HG03064 (cell line): ENCODE data around the gene KLHL30.

Experiments used
- ATAC-seq: cut with Tn5 transposase; IDR thresholded peaks from one replicate; pipeline ENCODE4 v1.9.1; 2021; ENCODE audit warnings: low read depth; ENCODE audit not compliant: unreplicated experiment

KLHL30 gene

DNA sequence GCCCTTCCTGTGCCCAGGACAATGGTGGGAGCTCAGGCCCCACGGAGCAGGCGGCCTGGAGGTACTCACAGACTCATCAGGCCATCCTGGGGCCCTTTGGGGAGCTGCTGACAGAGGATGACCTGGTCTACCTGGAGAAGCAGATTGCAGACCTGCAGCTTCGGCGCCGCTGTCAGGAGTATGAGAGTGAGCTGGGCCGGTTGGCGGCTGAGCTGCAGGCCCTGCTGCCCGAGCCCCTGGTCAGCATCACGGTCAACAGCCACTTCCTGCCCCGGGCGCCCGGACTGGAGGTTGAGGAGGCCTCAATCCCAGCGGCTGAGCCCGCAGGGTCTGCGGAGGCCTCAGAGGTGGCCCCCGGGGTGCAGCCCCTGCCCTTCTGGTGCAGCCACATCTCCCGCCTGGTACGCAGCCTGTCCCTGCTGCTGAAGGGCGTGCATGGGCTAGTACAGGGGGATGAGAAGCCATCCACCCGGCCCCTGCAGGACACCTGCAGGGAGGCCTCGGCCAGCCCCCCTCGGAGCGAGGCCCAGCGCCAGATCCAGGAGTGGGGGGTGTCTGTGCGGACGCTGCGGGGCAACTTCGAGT, 8.3 kb upstream of the KLHL30 start:
- no peak for ATAC-seq

DNA sequence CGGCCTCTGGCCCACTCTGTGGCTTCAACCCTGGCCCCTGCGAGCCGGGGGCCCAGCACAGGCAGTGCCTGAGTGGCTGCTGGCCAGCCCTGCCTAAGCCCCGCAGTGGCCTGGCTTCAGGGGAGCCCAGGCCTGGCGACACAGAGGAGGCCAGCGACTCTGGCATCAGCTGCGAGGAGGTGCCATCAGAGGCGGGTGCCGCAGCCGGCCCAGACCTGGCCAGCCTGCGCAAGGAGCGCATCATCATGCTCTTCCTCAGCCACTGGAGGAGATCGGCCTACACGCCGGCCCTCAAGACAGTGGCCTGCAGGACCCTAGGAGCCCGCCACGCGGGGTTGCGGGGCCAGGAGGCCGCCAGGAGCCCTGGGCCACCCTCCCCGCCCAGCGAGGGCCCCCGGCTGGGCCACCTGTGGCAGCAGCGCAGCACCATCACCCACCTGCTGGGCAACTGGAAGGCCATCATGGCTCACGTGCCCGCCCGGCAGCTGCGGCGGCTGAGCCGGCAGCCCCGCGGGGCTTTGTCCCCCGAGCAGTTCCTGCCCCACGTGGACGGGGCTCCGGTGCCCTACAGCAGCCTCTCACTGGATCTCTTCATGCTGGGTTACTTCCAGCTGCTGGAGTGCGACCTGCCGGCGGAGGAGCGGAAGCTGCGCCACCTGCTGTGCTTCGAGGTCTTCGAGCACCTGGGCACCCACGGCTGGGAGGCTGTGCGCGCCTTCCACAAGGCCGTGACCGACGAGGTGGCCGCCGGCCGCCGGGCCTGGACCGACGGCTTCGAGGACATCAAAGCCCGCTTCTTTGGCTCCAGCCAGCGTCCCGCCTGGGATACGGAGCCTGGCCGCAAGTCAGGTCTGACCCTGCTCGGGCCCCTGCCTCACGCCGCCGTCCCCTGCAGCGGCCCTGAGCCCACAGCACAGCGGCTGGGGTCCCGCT, 7.5 kb upstream of the KLHL30 start:
- no peak for ATAC-seq

DNA sequence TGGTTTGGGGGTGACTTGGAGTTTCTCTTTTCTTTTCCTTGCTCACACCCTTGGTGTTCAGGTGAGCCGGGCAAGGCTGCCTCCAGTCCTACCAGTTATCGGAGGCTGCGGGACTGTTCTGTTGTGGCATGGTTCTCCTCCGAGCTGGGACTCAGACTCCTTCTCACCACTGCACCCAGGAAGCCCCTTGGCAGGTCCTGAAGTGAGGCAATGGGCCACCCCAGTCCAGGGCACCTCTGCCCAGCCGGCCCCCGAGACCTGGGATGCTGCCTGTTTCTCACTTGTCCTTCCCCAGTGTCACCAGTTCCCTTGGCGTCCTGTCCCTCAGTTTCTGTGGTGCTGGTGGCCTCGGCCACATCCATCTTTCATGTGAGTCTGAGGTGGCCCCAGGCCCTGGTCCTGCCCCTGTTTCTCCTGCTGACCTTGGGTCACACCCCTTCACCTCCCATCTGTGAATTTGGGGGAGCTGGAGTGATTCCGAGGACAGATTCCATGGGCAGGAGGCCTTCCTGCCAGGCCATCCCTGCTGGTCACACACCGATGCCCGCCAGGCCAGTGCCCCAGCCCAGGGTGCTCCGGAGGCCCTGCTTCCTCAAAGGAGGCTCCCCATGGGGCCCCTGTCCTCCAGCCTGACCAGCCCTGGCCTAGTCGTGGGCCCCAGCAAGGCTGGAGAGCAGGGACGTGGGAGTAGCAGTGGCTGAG, 6.6 kb upstream of the KLHL30 start:
- ATAC-seq = no peak

DNA sequence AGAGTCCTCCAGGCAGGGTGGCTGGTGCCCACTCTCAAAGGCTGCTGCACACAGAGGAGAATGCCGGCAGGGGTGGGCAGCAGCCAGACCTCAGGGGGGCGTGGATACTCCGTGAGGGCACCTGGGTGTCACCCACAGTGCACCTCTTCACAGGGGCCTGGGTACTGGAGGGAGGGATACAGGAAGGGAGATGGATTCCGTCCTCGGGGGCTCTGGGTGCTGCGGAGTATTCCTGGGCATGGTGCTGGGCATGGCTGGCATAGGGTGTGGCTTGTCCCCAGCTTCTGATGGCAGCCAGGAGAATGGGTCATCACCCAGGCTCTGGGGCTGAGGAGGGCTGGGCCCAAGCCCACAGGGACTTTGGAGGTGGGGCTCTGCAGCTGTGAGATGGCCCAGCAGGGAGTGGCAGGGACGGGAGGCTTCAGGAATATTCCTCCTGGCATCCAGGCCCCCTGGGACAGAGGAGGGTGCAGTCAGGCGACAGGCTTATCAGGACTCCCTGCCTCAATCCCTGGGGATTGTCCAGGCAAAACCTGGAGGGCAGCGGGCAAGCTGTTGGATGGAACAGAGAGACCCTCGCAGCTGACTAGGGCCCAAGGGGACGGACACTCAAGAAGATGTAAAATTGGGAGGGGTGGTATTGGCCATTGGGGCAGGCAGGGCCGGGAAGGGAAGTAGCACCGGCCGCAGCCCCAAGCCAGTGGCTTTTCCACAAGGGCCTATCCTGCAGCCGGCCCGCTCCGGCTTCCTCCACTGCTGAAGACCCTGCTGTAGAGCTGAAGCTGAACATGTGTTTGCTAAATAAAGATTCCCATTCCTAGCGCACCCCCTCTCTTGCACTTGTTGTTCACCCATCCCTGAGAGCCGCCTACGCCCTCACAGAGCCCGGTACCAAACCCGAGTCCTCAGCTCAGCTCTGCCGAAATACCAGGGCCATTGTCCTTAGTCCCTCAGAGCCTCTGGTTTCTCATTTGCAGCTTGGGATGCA, 5.7 kb upstream of the KLHL30 start:
- ATAC-seq = no peak

DNA sequence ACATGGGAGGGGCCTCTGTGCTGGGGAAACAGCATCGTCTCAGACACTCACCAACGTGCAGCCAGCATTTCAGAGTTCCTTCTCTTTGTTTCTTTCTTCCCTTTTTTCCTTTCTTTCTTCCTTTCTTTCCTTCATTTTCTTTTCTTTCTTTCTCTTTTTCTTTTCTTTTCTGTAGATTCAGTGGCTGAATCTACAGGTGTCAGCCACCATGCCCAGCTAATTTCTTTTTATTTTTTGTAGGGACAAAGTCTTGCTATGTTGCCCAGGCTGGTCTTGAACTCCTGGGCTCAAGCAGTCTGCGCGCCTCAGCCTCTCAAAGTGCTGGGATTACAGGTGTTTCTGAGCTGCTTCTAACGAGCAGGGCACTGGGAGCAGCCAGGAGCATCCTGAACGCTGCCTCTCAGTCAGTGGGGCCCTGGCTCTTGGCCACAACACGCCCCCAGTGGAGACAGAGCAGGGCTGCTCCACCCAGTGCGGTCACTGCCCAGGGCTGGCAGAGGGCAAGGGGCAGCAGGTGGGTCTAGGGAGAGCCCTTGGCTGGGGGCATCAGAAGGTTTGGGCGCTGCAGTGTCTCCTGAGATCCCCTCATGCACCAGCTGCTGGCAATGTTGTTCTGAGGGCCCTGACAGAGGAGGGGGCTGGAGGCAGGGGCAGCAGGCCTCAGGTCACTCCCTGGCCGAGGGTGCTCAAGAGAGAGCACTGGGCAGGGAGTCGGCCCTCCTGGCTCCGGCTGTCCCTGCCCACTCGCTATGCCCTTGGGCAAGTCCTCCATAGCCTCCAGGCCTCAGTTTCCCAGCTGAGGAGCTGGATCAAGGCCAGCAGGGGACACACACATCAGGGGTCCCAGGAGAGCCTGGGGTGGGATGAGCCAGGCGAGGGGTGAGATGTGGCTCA, 4.7 kb upstream of the KLHL30 start:
- no peak for ATAC-seq

DNA sequence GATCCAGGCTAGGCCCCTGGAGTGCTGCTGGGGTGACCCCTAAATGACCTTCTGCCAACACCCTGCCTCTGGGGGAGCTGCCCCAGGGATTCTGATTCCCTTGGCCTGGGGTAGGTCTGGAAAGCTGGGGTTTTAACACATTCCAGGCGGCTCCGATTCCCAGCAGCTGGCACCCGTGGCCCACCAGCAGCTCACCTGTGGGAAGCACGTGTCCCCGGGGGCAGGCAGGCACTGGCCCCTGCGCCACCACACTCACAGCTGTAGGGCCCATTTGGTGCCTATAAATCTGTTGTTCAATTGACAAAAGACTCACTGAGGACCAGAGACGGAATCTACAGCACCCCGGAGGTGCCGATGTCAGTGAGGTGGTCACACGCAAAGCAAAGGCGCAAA, 4.1 kb upstream of the KLHL30 start:
- ATAC-seq = no peak

DNA sequence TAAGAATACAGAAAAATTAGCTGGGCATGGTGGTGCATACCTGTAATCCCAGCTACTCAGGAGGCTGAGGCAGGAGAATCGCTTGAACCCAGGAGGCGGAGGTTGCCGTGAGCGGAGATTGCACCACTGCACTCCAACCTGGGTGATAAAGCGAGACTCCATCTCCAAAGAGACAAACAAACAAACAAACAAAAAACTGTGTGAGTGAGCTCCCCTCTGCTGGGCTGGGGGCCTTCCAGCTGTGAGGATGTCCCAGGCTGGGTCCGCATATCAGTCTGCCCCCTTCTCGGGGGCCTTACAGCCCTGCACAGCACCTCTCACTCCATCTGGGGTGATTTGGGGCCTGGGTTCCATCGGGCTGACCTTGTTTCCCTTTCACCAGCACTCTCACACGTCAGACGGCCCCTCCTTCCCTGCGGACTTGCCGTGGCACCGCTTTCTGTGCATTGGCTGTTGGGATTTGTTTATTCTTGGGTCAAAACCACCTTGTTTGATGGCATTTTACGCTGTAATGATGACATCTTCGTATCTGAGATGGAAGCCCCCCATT, 2.8 kb upstream of the KLHL30 start:
- ATAC-seq = no peak

DNA sequence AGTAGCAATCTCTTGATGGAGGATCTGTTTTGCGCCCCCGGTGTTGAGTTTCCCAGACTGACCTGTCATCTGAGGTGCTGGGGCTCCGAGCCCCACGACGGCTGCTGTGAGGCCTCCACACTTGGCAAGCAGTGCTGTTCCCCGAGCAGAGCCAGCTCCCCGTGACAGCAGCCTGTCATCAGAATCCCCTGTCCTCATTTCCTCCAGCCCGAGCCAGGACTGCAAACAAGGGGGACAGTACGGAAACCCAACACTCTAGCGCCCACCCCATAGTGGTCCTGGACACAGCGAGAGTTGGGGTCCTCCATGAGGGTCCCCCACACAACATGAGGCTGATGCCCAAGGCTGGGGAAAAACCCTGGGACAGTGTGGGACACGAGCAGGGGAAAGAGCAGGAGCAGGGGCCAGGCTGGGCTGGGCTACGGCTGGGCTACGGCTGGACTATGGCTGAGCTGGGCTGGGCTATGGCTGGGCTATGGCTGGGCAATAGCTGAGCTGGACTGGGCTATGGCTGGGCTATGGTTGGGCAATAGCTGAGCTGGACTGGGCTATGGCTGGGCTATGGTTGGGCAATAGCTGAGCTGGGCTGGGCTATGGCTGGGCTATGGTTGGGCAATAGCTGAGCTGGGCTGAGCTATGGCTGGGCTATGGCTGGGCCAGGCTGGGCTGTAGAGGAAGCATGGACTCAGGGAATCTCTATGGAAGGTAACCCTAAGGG, 1.5 kb upstream of the KLHL30 start:
- no peak for ATAC-seq

DNA sequence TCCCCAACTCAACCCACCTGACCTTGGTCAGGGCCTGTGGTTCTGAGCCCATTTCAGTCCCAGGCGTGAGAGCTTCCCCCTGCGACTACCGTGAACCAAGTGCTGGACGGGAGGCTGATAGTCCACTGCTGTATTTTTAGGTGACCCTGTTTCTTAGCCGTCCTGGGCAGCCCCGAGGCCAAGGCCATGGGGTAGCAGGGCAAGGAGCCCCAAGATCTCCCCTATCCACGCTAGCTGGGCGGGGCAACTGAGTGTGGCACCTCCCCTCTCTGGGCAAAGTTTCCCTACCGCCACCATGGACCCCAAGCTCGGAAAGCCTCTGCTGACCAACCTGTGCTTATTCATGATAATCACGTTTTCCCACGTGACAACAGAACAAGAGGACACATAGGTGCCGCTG, 583 bp upstream of the KLHL30 start:
- ATAC-seq = no peak

DNA sequence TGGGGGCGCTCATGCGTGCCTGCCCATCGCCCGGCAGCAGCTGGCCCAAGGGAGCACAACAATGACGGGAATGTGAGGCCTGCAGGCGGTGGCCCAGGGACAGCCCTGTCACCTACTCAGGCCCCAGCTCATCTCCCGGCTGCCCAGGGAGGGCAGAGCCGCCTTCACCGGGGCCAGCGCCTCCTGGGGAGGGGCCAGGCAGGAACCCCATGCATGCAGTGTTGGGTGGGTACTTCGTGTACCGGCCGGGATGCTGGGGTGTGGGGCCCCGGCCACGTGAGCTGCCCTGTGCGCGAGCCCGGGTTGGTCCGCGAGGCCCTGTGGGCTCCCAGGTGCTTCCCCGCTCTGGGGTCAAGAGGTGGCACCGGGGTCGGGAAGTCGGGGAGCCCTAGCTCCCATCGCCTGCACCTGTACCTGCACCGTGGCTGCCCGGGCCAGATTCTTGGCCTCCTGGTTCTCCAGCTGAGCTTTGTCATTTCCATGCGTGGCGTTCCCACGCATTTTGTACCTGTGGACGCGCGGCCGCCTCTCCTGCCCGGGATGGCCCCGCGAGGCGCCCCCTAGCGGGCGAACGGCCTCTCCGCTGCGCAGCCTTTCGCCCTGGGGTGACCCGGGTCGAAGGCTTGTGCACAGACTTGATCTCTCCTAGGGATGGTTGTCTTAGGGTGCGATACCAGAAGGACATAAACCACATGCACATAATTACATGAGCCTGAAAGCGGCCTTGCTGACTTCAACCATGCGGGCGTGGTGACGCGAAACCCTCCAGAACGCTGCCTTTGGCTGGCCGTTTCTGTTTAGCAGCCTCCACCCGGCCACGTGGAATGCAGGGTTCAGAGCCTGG, 950 bp downstream of the KLHL30 start:
- no peak for ATAC-seq

DNA sequence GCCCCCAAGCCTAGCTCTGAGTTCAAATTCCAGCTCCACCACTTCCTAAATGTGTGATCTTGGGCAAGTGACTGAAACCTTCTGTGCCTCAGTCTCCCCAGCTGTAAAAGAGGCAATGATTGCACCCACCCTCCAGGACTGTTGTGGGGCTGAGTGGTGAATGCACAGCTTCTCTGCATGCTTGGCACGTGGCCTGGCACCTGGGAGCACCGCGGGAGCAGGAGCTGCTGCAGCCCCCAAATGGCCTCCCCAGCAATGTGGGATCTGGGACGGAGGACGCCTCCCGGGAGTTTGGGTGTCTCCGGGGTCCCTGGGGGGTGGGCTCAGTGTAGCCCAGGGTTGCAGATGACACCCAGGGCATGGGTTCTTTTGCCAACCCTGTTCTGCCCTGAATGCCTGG, 1.6 kb downstream of the KLHL30 start:
- ATAC-seq = no peak

DNA sequence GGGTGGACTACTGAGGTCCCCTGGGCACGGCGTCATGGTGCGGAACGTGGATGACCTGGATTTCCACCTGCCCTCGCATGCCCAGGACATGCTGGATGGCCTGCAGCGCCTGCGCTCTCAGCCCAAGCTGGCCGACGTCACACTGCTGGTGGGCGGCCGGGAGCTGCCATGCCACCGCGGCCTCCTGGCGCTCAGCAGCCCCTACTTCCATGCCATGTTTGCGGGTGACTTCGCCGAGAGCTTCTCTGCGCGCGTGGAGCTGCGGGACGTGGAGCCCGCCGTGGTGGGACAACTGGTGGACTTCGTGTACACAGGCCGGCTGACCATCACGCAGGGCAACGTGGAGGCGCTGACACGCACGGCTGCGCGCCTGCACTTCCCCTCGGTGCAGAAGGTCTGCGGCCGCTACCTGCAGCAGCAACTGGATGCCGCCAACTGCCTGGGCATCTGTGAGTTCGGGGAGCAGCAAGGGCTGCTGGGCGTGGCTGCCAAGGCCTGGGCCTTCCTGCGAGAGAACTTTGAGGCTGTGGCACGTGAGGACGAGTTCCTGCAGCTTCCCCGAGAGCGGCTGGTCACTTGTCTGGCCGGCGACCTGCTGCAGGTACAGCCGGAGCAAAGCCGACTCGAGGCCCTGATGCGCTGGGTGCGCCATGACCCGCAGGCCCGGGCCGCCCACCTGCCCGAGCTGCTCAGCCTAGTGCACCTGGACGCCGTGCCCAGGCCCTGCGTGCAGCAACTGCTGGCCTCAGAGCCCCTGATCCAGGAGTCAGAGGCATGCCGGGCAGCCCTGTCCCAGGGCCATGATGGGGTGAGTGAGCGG, 2.5 kb downstream of the KLHL30 start:
- no peak for ATAC-seq

DNA sequence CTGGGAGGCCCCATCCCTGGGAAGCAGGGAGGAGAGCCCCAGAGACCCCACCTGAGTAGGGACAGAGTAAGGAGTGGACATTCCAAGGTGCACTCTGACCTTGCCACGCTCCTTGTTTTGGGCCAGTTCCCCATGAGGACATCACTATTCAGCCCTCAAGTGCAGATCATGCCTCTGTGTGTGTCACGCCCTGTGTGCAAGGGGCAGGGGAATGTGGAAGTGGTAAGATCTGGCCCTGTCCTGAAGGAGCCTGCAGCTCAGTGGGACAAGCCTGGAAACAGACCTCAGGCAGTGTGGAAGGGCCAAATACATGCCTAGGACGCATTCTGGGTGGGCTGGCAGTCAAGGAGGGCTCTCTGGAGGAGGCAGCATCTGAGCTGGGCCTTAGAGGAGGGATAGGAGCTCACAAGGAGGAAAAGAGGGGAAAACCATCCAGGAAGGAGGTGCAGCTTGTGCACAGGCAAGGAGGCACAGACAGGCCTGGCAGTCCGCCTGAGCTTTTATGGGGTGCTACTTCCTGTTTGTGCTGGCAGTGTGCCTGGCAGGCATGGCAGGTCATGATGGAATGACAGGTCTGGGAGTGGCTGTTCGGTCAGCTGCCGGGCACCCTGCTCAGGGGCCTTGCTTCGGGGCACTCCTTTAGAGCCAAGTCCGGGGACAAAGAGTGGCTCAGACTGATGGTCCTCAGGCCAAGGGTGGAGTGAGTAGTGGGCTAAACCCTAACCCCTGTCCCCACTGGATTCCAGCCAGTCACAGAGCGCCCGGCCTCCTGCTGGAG, 3.3 kb downstream of the KLHL30 start:
- ATAC-seq = no peak

DNA sequence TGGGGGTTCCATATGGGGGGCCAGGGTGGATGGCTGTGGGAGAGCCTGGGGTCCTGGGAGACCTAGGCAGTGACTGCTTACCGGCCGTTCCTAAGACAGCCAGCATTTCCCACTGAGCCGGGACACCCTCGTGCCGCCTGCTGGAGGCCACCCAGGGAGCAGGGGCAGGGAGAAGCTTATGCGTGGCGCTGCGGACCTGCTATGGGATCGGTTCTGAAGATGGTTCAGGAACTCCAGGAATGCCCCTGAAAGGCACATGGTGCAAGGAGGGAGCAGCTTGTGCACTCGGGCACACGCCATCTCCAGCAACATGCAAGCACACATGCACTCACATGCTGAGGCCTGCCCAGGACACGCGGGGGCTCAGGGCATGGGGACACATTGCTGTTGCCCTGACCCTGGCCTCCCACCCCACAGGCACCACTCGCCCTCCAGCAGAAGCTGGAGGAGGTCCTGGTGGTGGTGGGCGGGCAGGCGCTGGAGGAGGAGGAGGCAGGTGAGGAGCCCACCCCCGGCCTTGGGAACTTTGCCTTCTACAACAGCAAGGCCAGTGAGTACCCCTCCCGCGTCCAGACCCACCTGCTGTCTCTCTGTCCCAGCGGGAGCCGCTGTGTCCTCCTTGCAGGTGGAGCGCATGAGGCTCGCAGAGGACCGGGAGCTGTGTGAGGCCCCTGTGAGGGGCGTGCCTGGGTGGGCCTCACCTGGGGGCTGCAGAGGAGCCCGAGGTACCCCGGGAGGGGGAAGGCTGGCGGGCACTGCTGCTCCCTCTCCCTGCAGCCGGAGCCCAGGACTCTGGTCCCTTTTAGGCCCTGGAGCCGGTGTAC, 4.1 kb downstream of the KLHL30 start:
- ATAC-seq = no peak

DNA sequence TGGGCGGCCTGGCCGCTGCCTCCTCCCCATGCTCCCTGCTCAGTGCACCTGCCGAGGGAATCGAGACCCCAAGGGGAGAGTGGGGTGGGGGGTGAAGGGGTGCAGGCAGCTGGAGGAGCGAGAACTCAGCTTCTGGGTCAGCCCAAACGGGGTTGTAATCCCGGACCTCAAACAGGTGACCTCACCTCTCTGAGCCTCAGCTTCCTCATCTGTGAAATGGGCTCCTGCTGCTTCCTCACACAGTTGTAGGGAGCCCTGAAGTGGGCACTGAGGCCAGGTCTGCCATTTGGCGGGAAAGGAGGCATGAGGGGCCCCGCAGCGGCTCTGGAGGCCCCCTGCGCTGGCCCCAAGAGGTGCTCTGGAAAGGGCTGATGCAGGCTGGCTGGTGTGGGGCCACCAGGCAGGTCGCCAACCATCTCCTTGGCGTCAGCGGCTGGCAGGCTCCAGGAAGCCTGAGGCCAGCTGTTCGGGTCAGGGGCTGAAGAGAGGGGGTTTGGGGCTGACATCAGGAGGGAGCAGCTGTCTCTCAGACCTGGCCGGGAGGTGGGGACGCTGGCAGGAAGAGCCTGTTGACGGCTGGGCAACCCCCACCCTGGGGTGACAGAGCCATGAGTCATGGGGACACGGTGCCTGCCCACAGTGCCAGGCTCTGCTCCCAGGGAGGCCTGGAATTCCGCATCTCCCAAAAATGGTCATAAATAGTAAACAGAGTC, 4.9 kb downstream of the KLHL30 start:
- no peak for ATAC-seq
